Kidney epithelial cell (primary cell): ENCODE measurements around the gene ESYT1. TPM values are rescaled to one million over a fixed set of nuclear protein-coding genes. Genes with fewer than 3 reads are reported as not detected.

Experiments
- DNase-seq: peaks from one replicate; pipeline ENCODE4 v3.0.0-alpha.2; 2010; ENCODE audit warnings: low read depth
- H3K27me3 ChIP-seq: 2 replicates; pipeline ENCODE4 v1.6.0; 2011; ENCODE audit warnings: low read length; ENCODE audit not compliant: control insufficient read depth, insufficient read depth
- H3K36me3 ChIP-seq: 2 replicates; pipeline ENCODE4 v1.5.1; 2011; ENCODE audit warnings: low read length; ENCODE audit not compliant: control insufficient read depth, insufficient read depth
- H3K4me3 ChIP-seq: 2 replicates; pipeline ENCODE4 v1.5.1; 2011; ENCODE audit warnings: low read depth, mild to moderate bottlenecking, control low read depth, low read length
- CTCF ChIP-seq: IDR thresholded peaks from 2 replicates; pipeline ENCODE4 v1.5.1; 2011; ENCODE audit warnings: mild to moderate bottlenecking, moderate library complexity, low read length, control low read depth, inconsistent platforms; ENCODE audit not compliant: insufficient read depth, poor library complexity, severe bottlenecking
- total RNA-seq: library from RNA; depleted of rRNA; stranded (reverse); fragments of >200 nt; gene quantifications from 2 replicates; pipeline ENCODE4 v1.2.3, GENCODE V29; 2015

ESYT1 gene
- total RNA-seq, 1 donor from 2014 or later: 213 TPM

- no peak for TF ChIP-seq CTCF
- H3K36me3 ChIP-seq: no peaks in the 10 kb centered on the region
- no peak for DNase-seq
- peak overlapping the region; percentile 76 for H3K4me3 ChIP-seq
- no peaks in the 10 kb centered on the region for H3K27me3 ChIP-seq
Observed at GRCh38 chr12:56103066-56103711, 24.9 kb upstream of the ESYT1 start.

DNA sequence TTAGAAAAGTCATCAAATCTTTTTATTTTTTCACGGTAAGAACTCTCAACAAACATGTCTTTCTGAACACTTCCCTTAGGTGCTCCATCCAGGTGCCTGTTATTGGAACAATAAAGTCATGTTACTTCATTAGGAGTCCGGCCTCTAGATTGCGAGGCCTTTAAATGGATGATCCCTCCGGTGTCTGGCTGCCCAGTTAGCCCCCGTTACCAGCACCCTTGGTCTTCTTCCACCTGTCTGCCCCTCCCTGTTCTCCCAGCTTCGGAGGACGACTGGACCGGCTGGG lies 24.3 kb upstream of the ESYT1 start:
- no peak for DNase-seq
- Histone ChIP-seq H3K36me3 (no peaks in the 10 kb centered on the region), H3K4me3 (peak overlapping the region; percentile 76), H3K27me3 (no peaks in the 10 kb centered on the region)
- TF ChIP-seq CTCF: no peak

DNA sequence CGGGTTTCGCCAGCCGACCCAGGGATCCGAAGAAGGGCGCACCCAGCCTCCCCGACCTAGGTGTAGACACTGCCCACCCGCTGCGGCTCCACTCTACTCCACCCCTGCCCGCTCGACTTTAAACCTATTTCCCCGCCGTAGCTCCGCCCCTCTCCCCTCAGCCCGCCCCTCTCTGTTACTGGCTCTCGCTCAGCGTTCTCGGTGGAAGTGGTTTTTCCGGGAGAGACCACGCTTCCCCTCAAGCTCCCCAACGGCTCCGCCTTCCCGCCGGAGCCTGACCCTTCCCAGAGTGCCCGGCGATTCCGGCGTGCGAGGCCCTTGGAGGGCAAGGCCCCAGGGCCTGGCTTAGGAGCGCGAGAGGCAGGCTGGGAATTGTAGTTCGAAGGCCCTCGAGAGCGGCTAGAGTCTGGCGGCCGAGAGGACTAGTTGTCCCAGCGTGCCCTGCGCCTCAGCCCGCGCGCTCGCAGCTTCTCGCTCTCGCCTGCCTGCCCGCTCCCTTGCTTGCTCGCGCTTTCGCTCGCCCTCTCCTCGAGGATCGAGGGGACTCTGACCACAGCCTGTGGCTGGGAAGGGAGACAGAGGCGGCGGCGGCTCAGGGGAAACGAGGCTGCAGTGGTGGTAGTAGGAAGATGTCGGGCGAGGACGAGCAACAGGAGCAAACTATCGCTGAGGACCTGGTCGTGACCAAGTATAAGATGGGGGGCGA lies 23.8 kb upstream of the ESYT1 start, which contains the start of gene PA2G4:
PA2G4 (plus strand) TSS at position 451 of the 706 bp plus-strand sequence; CDS start at position 630, 179 bp downstream.
- TF ChIP-seq CTCF: no peak
- H3K4me3 ChIP-seq: peak within 1 kb of the TSS; percentile 76
- H3K36me3 ChIP-seq: no peaks in the 10 kb centered on the region
- H3K27me3 ChIP-seq: no peaks in the 10 kb centered on the region
- DNase-seq: peak; percentile 98

DNA sequence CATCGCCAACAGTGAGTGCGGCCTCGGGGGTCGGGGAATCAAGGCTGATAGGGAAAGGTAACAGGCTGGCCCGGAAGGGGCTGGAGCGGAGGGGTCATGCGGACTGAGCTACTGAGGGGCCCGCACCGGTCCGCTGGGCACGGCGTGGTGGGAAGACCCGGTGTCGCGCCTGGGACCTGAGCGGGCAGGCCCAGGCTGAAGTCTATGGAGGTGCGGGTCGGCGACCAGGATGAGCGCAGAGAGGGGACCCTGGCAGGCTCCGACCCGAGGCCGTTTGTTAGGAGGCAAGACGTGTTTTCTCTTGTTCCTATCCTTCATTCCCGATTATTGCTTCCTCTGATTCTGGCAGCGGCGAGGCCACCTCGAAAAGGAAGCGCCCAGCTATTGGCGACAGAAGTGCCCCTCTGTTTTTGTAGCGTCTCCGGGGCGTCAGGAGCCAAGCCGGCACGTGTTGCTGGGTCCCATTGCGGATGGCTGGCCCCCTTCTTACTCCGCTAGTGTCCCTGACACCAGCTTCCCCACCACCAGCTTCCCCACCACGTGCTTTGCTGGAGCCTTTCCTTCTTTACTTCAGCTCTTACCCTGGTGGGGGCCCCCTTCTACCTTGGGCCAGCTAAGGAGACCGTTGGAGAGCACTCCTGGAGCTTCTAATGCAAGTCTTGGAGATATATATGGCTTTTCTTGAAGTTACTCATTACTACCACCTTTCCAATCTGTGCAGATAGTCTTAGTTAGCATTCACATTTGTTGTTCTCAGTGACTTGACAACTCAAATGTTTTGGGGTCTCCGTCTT lies 23.1 kb upstream of the ESYT1 start:
- H3K4me3 ChIP-seq: peak overlapping the region; percentile 75
- H3K36me3 ChIP-seq: no peaks in the 10 kb centered on the region
- no peak for DNase-seq
- H3K27me3 ChIP-seq: no peaks in the 10 kb centered on the region
- TF ChIP-seq CTCF: no peak

DNA sequence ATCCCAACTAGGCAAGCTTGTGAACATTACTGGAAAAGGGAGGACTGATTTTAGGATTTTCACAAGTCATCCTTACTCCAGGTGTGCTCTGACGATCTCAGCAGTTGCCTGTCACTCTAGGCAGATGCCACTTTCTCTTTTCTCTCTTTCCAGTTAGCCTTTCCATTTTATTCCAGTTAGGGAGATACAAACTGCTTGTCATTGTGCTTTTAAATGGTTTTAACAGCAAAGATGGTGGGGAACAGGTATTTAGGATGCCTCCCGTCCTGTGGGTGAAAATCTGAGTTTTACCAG lies 22.5 kb upstream of the ESYT1 start:
- H3K27me3 ChIP-seq: no peaks in the 10 kb centered on the region
- peak overlapping the region; percentile 75 for H3K4me3 ChIP-seq
- TF ChIP-seq CTCF: no peak
- H3K36me3 ChIP-seq: no peaks in the 10 kb centered on the region
- no peak for DNase-seq
